OCI-LY7 (cell line): ENCODE results near the gene CNTNAP3.
"Not testable (repeated sequence)": the region's sequence is repeated elsewhere in the genome, so short reads cannot be mapped to it uniquely, and the experiment has no call there.

ENCODE experiments used
- CTCF ChIP-seq: fragments of 200-600 bp; sonication (generic); conservative IDR thresholded peaks from 2 replicates; pipeline ENCODE4 v1.5.1; 2014; ENCODE audit warnings: mild to moderate bottlenecking, antibody characterized with exemption, low read length, moderate library complexity, mixed read lengths
- EZH2phosphoT487 ChIP-seq: fragments of 200-600 bp; sonication (generic); IDR thresholded peaks from 2 replicates; pipeline ENCODE4 v1.6.1; 2018; ENCODE audit warnings: low read depth, borderline replicate concordance, mild to moderate bottlenecking, mixed run types, antibody characterized with exemption, low read length, moderate library complexity, mixed read lengths

- TF ChIP-seq CTCF, EZH2phosphoT487: not testable (repeated sequence)
Measured at GRCh38 chr9:39111746-39112145, 176.2 kb downstream of the CNTNAP3 start.
